ENCODE data around the gene ECE1.

- no peak for TF ChIP-seq CTCF (IDR thresholded peaks at IDR 0.05)
- no peak for TF ChIP-seq POLR2A (IDR thresholded peaks at IDR 0.05)
Observed at GRCh38 chr1:21267191-21268077, 22.8 kb downstream of the ECE1 start.
